CD14-positive monocyte (primary cell): ENCODE measurements around the gene HSPB2. TPM values are rescaled to one million over a fixed set of nuclear protein-coding genes. Genes with fewer than 3 reads are reported as not detected.
A peak's percentile ranks its signal among the peaks of the same experiment; 100 is the strongest.

ENCODE experiments used
- DNase-seq, 3 donors: peaks; one replicate each; pipeline ENCODE4 v3.0.0-alpha.2; 2011 to 2022
- H2AFZ ChIP-seq: 2 replicates; pipeline ENCODE4 v1.6.0; 2012; ENCODE audit warnings: mild to moderate bottlenecking, low read depth, low read length, inconsistent platforms; ENCODE audit not compliant: insufficient read depth, poor library complexity, severe bottlenecking
- H3K27ac ChIP-seq, 2 donors: 1 replicate in 1 of 2; 2 replicates in 1 of 2; pipeline ENCODE4 v1.5.1; 2012 to 2013; ENCODE audit warnings: low read length in 2 of 2, control low read depth in 1 of 2, inconsistent platforms in 1 of 2, low read depth in 1 of 2, mild to moderate bottlenecking in 1 of 2
- H3K27me3 ChIP-seq, 2 donors: one replicate each; pipeline versions ENCODE4 v1.6.0 to v1.6.1; 2011 to 2013; ENCODE audit warnings: low read length in 2 of 2; ENCODE audit not compliant: control insufficient read depth in 2 of 2, insufficient read depth in 2 of 2
- H3K36me3 ChIP-seq, 2 donors: replicated peaks in 1 of 2; 1 replicate in 1 of 2; 2 replicates in 1 of 2; pipeline versions ENCODE4 v1.5.1 to v1.6.1; 2012 to 2013; ENCODE audit warnings: low read length in 2 of 2, control low read depth in 1 of 2, inconsistent platforms in 1 of 2, mild to moderate bottlenecking in 1 of 2; ENCODE audit not compliant: insufficient read depth in 2 of 2, control insufficient read depth in 1 of 2
- H3K4me1 ChIP-seq, 2 donors: 1 replicate in 1 of 2; 2 replicates in 1 of 2; pipeline versions ENCODE4 v1.5.1 to v1.6.1; 2012 to 2013; ENCODE audit warnings: low read length in 2 of 2, control low read depth in 1 of 2, inconsistent platforms in 1 of 2, mild to moderate bottlenecking in 1 of 2, moderate library complexity in 1 of 2; ENCODE audit not compliant: insufficient read depth in 2 of 2, control insufficient read depth in 1 of 2
- H3K4me2 ChIP-seq: replicated peaks from 2 replicates; pipeline ENCODE3; 2012; ENCODE audit warnings: low read length, moderate library complexity, mild to moderate bottlenecking; ENCODE audit not compliant: poor library complexity, severe bottlenecking; ENCODE audit errors: extremely low read depth
- H3K4me3 ChIP-seq, 3 experiments: fragments of 200-600 bp in 1 of 3; sonication (generic) in 1 of 3; replicated peaks in 1 of 3; 1 replicate in 2 of 3; 2 replicates in 1 of 3; pipeline ENCODE4 v1.5.1; 2011 to 2013; ENCODE audit warnings: low read length in 3 of 3, mild to moderate bottlenecking in 3 of 3, control low read depth in 2 of 3, low read depth in 2 of 3, inconsistent platforms in 1 of 3, moderate library complexity in 1 of 3
- H3K79me2 ChIP-seq: 2 replicates; pipeline ENCODE4 v1.6.0; 2012; ENCODE audit warnings: mild to moderate bottlenecking, control low read depth, inconsistent platforms, low read length, moderate library complexity; ENCODE audit not compliant: insufficient read depth
- H3K9ac ChIP-seq: 2 replicates; pipeline ENCODE4 v1.6.0; 2017; ENCODE audit warnings: low read length, mild to moderate bottlenecking; ENCODE audit not compliant: insufficient read depth, poor library complexity, severe bottlenecking
- H3K9me3 ChIP-seq, 2 donors: replicated peaks in 1 of 2; 1 replicate in 1 of 2; 2 replicates in 1 of 2; pipeline versions ENCODE4 v1.5.1 to v1.6.1; 2012 to 2013; ENCODE audit warnings: low read length in 2 of 2, control low read depth in 1 of 2; ENCODE audit not compliant: control insufficient read depth in 1 of 2, insufficient read depth in 1 of 2
- H4K20me1 ChIP-seq: 2 replicates; pipeline ENCODE4 v1.6.0; 2012; ENCODE audit warnings: mild to moderate bottlenecking, low read length, control low read depth, moderate library complexity; ENCODE audit not compliant: insufficient read depth
- H3K27ac Mint-ChIP-seq, 7 donors: one replicate each; pipeline ENCODE4 v1.8.0; 2020; ENCODE audit warnings: mild to moderate bottlenecking in 7 of 7, mixed read lengths in 7 of 7, moderate library complexity in 6 of 7, inconsistent platforms in 2 of 7
- H3K27me3 Mint-ChIP-seq, 3 donors: one replicate each; pipeline ENCODE4 v1.8.0; 2021 to 2022; ENCODE audit warnings: low read depth in 3 of 3, mild to moderate bottlenecking in 3 of 3, mixed read lengths in 3 of 3, moderate library complexity in 3 of 3, inconsistent platforms in 1 of 3
- H3K36me3 Mint-ChIP-seq, 2 donors: one replicate each; pipeline ENCODE4 v1.8.0; 2020; ENCODE audit warnings: mixed read lengths in 2 of 2, inconsistent platforms in 1 of 2, mild to moderate bottlenecking in 1 of 2
- H3K4me1 Mint-ChIP-seq: one replicate; pipeline ENCODE4 v1.8.0; 2020; ENCODE audit warnings: mild to moderate bottlenecking, mixed read lengths
- H3K4me3 Mint-ChIP-seq, 2 donors: one replicate each; pipeline ENCODE4 v1.8.0; 2020; ENCODE audit warnings: mild to moderate bottlenecking in 2 of 2, mixed read lengths in 2 of 2, moderate library complexity in 1 of 2
- H3K9me3 Mint-ChIP-seq, 7 donors: one replicate each; pipeline ENCODE4 v1.8.0; 2020 to 2022; ENCODE audit warnings: mixed read lengths in 7 of 7, mild to moderate bottlenecking in 6 of 7, moderate library complexity in 6 of 7, inconsistent platforms in 2 of 7
- CTCF ChIP-seq: fragments of 200-600 bp; IDR thresholded peaks from one replicate; pipeline ENCODE4 v1.8.0; 2022; ENCODE audit warnings: antibody characterized with exemption, mild to moderate bottlenecking
- WGBS: methylation state at CpG from one replicate; pipeline ENCODE4 v1.1.5; 2013; ENCODE audit warnings: missing lambda C conversion rate; ENCODE audit not compliant: insufficient coverage; 5-methylcytosine and 5-hydroxymethylcytosine counted together
- intact Hi-C, 2 donors: fragments of 100-400 bp; cut with micrococcal nuclease; formaldehyde crosslinking; loops; one replicate each; pipeline versions ENCODE4 v1.15.0 to v1.15.1; 2023
- polyA plus RNA-seq, 3 donors: library from polyadenylated mRNA; depleted of rRNA in 1 of 3; unstranded in 2 of 3; stranded (reverse) in 1 of 3; fragments of 300-500 nt in 2 of 3; fragments of >200 nt in 1 of 3; fragmentation: Illumina TruSeq in 2 of 3; gene quantifications; 1 replicate in 2 of 3; 2 replicates in 1 of 3; pipeline ENCODE4 v1.2.3, GENCODE V29; 2012 to 2021

The HSPB2 gene
- polyA plus RNA-seq, 3 donors = not detected

- H3K4me2 ChIP-seq = no peak overlapping the region
- H2AFZ ChIP-seq = peak overlapping the region; percentile 46
- H3K79me2 ChIP-seq = no peaks in the 10 kb centered on the region
- peaks cover 26 to 37% of the 10 kb centered on the region in 2 donors for H3K4me1 ChIP-seq
- TF ChIP-seq CTCF = no peak
- no peak for DNase-seq
- Mint-ChIP-seq H3K27me3 (peaks cover 0 to 6% (median 3%) of the 10 kb centered on the region in 3 donors), H3K4me1 (peaks cover 28% of the 10 kb centered on the region), H3K4me3 (no peak overlapping the region), H3K27ac (peak overlapping the region in 1 of 7 donors; percentile 64), H3K9me3 (peaks cover 0 to 2% (median 0%) of the 10 kb centered on the region in 7 donors), H3K36me3 (peaks cover 0 to 4% of the 10 kb centered on the region in 2 donors)
- H3K9me3 ChIP-seq = no peaks in the 10 kb centered on the region
- intact Hi-C loops = loop anchor here (10.0 kb wide), 2 partner anchors 161 to 1391 kb away; partner anchors contain the start of genes SDHD (in 1 of the 2), TIMM8B (in 1 of the 2) and TTC12 (in 1 of the 2)
- no peaks in the 10 kb centered on the region for H3K36me3 ChIP-seq
- no peaks in the 10 kb centered on the region for H4K20me1 ChIP-seq
- H3K27ac ChIP-seq = no peak overlapping the region
- no peaks in the 10 kb centered on the region for H3K27me3 ChIP-seq
- no peak overlapping the region for H3K4me3 ChIP-seq
- no peak overlapping the region for H3K9ac ChIP-seq
Observed at GRCh38 chr11:111923951-111924350, 11.4 kb downstream of the HSPB2 start.

- intact Hi-C loops = loop anchor here (2.0 to 10.0 kb wide), 6 partner anchors 47 to 1389 kb away; partner anchors contain the start of genes CFAP68 (in 2 of the 2), FDXACB1 (in 2 of the 2), SDHD (in 2 of the 2) and TIMM8B (in 2 of the 2)
- Histone ChIP-seq H3K4me3 (peak overlapping the region in 1 of 3 experiments; percentile 77), H3K36me3 (no peaks in the 10 kb centered on the region), H3K9ac (peak overlapping the region; percentile 63), H3K4me1 (peaks cover 26 to 35% of the 10 kb centered on the region in 2 donors), H3K27me3 (no peaks in the 10 kb centered on the region), H3K79me2 (no peaks in the 10 kb centered on the region), H3K9me3 (no peaks in the 10 kb centered on the region), H3K27ac (peak overlapping the region in 1 of 2 donors; percentile 81), H3K4me2 (peak overlapping the region; percentile 69), H2AFZ (peak overlapping the region; percentile 78), H4K20me1 (no peaks in the 10 kb centered on the region)
- WGBS = 93% methylated on average over 14 of the region's 16 CpGs
- no peak for TF ChIP-seq CTCF
- H3K36me3 Mint-ChIP-seq = peaks cover 0 to 4% of the 10 kb centered on the region in 2 donors
- H3K9me3 Mint-ChIP-seq = no peaks in the 10 kb centered on the region
- peak overlapping the region in 1 of 2 donors; percentile 85 for H3K4me3 Mint-ChIP-seq
- H3K4me1 Mint-ChIP-seq = peaks cover 28% of the 10 kb centered on the region
- peaks cover 0 to 2% (median 0%) of the 10 kb centered on the region in 3 donors for H3K27me3 Mint-ChIP-seq
- DNase-seq = no peak
- H3K27ac Mint-ChIP-seq = peak overlapping the region; percentile 73 to 95 (median 92)
Observed at GRCh38 chr11:111925953-111926352, 13.4 kb downstream of the HSPB2 start.
